HepG2 (cell line): Measurements from ENCODE around the gene PRRT2. TPM values are rescaled to one million over a fixed set of nuclear protein-coding genes. Genes with fewer than 3 reads are reported as not detected.

ENCODE experiments used
- CHD2 ChIP-seq: IDR thresholded peaks from 2 replicates; pipeline ENCODE4 v1.6.1; 2011; ENCODE audit warnings: low read depth, low read length, improper control_type of control experiment
- KAT8 ChIP-seq: IDR thresholded peaks from 2 replicates; pipeline ENCODE4 v1.6.1; 2016; ENCODE audit warnings: missing genetic modification reagents, missing compliant biosample characterization
- PCBP1 ChIP-seq: fragments of 200-400 bp; formaldehyde crosslinking; IDR thresholded peaks from 2 replicates; pipeline ENCODE4 v1.6.1; 2017; ENCODE audit warnings: mild to moderate bottlenecking, low read depth, low read length, borderline replicate concordance
- TOE1 ChIP-seq: sonication (generic); formaldehyde crosslinking; IDR thresholded peaks from 2 replicates; pipeline ENCODE4 v1.4.0; 2020; ENCODE audit warnings: mild to moderate bottlenecking, missing genetic modification reagents
- ZFP37 ChIP-seq: sonication (generic); formaldehyde crosslinking; IDR thresholded peaks from 2 replicates; pipeline ENCODE4 v1.4.0; 2020; ENCODE audit warnings: missing genetic modification reagents, borderline replicate concordance
- polyA plus RNA-seq, 8 experiments: library from polyadenylated mRNA; depleted of rRNA in 3 of 8; stranded (reverse) in 7 of 8; unstranded in 1 of 8; fragments of >200 nt; fragmentation: Illumina TruSeq in 4 of 8; extraction: Trizol in 4 of 8; gene quantifications; 2 replicates each; pipeline versions ENCODE4 v1.2.1 to v1.2.3, GENCODE V29; 2011 to 2016; ENCODE audit warnings: low read depth in 4 of 8, missing spikeins in 1 of 8, mixed read lengths in 1 of 8; ENCODE audit not compliant: insufficient read depth in 1 of 8
- total RNA-seq, 5 experiments: library from RNA; depleted of rRNA; stranded (reverse); fragments of >200 nt; fragmentation: Illumina TruSeq; extraction: Trizol; gene quantifications; 2 replicates each; pipeline ENCODE4 v1.2.3, GENCODE V29; 2016; ENCODE audit warnings: low read depth in 1 of 5
- TF ChIP-seq, protein P1 (sequence below): sonication (generic); formaldehyde crosslinking; IDR thresholded peaks from 2 replicates; pipeline ENCODE4 v1.4.0; 2020; ENCODE audit warnings: missing genetic modification reagents
- TF ChIP-seq, protein P2 (sequence below): sonication (generic); formaldehyde crosslinking; IDR thresholded peaks from 2 replicates; pipeline ENCODE4 v1.5.1; 2020; ENCODE audit warnings: missing genetic modification reagents, mild to moderate bottlenecking, borderline replicate concordance
- TF ChIP-seq, protein P3 (sequence below): fragments of 450-650 bp; IDR thresholded peaks from 2 replicates; pipeline ENCODE4 v1.6.1; 2016
- TF ChIP-seq, protein P4 (sequence below): sonication (generic); formaldehyde crosslinking; conservative IDR thresholded peaks from 2 replicates; pipeline ENCODE4 v1.8.0; 2022; ENCODE audit warnings: low read depth, missing genetic modification reagents
- TF ChIP-seq, protein P5 (sequence below), 2 experiments: fragments of 450-650 bp in 1 of 2; sonication (generic) in 1 of 2; formaldehyde crosslinking in 1 of 2; IDR thresholded peaks; 2 replicates each; pipeline versions ENCODE4 v1.6.1 to v1.8.0; 2016 to 2022; ENCODE audit warnings: antibody characterized with exemption in 1 of 2, mild to moderate bottlenecking in 1 of 2, missing genetic modification reagents in 1 of 2

The PRRT2 gene
- total and polyA plus RNA-seq, 2 of the 13 experiments (the other 11 are each of a cell fraction or from before 2014, with no cell fraction given): 0.51 to 1.1 TPM

DNA sequence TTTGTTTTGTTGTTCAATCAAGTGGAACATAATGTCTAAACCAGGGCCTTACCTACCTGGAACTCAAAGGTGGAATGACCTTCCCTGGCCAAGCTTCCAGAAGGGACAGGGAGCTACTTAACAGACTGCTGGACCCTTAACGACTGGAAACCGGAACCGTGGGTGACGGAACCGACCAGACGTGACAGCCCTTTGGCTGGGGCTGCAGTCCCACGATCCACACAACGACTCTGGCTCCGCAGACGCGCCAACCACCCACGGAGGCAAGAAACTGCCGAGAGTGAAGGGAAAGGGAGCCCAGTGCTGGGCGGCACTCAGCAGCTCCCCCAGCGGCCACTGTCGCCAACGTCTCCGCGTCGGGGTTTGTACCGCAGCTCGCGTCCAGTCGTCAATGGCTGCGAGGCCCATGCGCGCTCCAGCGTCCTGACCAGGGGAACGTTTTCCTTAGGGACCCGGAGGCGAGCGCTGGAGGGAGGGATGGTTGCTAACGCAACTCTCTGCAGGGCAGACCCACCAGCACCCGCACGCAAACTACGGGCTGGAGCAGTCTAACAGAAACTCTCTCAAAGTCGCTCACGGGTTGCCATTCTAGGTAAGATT lies 27.0 kb upstream of the PRRT2 start (continued):
- TF ChIP-seq, protein P1, sequence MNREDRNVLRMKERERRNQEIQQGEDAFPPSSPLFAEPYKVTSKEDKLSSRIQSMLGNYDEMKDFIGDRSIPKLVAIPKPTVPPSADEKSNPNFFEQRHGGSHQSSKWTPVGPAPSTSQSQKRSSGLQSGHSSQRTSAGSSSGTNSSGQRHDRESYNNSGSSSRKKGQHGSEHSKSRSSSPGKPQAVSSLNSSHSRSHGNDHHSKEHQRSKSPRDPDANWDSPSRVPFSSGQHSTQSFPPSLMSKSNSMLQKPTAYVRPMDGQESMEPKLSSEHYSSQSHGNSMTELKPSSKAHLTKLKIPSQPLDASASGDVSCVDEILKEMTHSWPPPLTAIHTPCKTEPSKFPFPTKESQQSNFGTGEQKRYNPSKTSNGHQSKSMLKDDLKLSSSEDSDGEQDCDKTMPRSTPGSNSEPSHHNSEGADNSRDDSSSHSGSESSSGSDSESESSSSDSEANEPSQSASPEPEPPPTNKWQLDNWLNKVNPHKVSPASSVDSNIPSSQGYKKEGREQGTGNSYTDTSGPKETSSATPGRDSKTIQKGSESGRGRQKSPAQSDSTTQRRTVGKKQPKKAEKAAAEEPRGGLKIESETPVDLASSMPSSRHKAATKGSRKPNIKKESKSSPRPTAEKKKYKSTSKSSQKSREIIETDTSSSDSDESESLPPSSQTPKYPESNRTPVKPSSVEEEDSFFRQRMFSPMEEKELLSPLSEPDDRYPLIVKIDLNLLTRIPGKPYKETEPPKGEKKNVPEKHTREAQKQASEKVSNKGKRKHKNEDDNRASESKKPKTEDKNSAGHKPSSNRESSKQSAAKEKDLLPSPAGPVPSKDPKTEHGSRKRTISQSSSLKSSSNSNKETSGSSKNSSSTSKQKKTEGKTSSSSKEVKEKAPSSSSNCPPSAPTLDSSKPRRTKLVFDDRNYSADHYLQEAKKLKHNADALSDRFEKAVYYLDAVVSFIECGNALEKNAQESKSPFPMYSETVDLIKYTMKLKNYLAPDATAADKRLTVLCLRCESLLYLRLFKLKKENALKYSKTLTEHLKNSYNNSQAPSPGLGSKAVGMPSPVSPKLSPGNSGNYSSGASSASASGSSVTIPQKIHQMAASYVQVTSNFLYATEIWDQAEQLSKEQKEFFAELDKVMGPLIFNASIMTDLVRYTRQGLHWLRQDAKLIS: no peak
- TF ChIP-seq KAT8 (peak; percentile 73), CHD2 (no peak), ZFP37 (CRISPR knock-in tag) (no peak), TOE1 (CRISPR knock-in tag) (no peak), PCBP1 (no peak)
- TF ChIP-seq, protein P2, sequence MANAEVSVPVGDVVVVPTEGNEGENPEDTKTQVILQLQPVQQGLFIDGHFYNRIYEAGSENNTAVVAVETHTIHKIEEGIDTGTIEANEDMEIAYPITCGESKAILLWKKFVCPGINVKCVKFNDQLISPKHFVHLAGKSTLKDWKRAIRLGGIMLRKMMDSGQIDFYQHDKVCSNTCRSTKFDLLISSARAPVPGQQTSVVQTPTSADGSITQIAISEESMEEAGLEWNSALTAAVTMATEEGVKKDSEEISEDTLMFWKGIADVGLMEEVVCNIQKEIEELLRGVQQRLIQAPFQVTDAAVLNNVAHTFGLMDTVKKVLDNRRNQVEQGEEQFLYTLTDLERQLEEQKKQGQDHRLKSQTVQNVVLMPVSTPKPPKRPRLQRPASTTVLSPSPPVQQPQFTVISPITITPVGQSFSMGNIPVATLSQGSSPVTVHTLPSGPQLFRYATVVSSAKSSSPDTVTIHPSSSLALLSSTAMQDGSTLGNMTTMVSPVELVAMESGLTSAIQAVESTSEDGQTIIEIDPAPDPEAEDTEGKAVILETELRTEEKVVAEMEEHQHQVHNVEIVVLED (CRISPR knock-in tag): peak; percentile 67
- TF ChIP-seq, protein P3, sequence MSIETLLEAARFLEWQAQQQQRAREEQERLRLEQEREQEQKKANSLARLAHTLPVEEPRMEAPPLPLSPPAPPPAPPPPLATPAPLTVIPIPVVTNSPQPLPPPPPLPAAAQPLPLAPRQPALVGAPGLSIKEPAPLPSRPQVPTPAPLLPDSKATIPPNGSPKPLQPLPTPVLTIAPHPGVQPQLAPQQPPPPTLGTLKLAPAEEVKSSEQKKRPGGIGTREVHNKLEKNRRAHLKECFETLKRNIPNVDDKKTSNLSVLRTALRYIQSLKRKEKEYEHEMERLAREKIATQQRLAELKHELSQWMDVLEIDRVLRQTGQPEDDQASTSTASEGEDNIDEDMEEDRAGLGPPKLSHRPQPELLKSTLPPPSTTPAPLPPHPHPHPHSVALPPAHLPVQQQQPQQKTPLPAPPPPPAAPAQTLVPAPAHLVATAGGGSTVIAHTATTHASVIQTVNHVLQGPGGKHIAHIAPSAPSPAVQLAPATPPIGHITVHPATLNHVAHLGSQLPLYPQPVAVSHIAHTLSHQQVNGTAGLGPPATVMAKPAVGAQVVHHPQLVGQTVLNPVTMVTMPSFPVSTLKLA: no peak
- TF ChIP-seq, protein P4, sequence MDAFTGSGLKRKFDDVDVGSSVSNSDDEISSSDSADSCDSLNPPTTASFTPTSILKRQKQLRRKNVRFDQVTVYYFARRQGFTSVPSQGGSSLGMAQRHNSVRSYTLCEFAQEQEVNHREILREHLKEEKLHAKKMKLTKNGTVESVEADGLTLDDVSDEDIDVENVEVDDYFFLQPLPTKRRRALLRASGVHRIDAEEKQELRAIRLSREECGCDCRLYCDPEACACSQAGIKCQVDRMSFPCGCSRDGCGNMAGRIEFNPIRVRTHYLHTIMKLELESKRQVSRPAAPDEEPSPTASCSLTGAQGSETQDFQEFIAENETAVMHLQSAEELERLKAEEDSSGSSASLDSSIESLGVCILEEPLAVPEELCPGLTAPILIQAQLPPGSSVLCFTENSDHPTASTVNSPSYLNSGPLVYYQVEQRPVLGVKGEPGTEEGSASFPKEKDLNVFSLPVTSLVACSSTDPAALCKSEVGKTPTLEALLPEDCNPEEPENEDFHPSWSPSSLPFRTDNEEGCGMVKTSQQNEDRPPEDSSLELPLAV (CRISPR knock-in tag): no peak
- TF ChIP-seq, protein P5, sequence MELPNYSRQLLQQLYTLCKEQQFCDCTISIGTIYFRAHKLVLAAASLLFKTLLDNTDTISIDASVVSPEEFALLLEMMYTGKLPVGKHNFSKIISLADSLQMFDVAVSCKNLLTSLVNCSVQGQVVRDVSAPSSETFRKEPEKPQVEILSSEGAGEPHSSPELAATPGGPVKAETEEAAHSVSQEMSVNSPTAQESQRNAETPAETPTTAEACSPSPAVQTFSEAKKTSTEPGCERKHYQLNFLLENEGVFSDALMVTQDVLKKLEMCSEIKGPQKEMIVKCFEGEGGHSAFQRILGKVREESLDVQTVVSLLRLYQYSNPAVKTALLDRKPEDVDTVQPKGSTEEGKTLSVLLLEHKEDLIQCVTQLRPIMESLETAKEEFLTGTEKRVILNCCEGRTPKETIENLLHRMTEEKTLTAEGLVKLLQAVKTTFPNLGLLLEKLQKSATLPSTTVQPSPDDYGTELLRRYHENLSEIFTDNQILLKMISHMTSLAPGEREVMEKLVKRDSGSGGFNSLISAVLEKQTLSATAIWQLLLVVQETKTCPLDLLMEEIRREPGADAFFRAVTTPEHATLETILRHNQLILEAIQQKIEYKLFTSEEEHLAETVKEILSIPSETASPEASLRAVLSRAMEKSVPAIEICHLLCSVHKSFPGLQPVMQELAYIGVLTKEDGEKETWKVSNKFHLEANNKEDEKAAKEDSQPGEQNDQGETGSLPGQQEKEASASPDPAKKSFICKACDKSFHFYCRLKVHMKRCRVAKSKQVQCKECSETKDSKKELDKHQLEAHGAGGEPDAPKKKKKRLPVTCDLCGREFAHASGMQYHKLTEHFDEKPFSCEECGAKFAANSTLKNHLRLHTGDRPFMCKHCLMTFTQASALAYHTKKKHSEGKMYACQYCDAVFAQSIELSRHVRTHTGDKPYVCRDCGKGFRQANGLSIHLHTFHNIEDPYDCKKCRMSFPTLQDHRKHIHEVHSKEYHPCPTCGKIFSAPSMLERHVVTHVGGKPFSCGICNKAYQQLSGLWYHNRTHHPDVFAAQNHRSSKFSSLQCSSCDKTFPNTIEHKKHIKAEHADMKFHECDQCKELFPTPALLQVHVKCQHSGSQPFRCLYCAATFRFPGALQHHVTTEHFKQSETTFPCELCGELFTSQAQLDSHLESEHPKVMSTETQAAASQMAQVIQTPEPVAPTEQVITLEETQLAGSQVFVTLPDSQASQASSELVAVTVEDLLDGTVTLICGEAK (IDR thresholded peaks at IDR 0.05): no peak
- TF ChIP-seq, protein P5 (CRISPR knock-in tag; IDR thresholded peaks at IDR 0.05): 0 out of 2 replicates have a peak, but pooled peaks have one; percentile 38
